ENCODE results near the gene MISP.
A peak's percentile ranks its signal among the peaks of the same experiment; 100 is the strongest.

Gene MISP

GRCh38 chr19:796692-797527 lies 46.0 kb downstream of the MISP start, which contains the start of gene PTBP1:
Gene PTBP1, plus strand, starts transcription at chr19:797452. Its CDS starts 46 bp downstream, at chr19:797498.
- peak; percentile 100 for DNase-seq (ENCODE audit: extremely low read depth, low read depth)
- no peak for TF ChIP-seq CTCF (IDR thresholded peaks at IDR 0.05; ENCODE audit: low read depth, low read length)

GRCh38 chr19:797528-798414 lies 46.9 kb downstream of the MISP start:
- DNase-seq (ENCODE audit: extremely low read depth, low read depth), result peak; percentile 68
- TF ChIP-seq CTCF (IDR thresholded peaks at IDR 0.05; ENCODE audit: low read depth, low read length), result no peak

- no peak for DNase-seq (ENCODE audit: extremely low read depth, low read depth)
- no peak for TF ChIP-seq CTCF (IDR thresholded peaks at IDR 0.05; ENCODE audit: low read depth, low read length)
Observed at GRCh38 chr19:798415-799075, 47.6 kb downstream of the MISP start.

GRCh38 chr19:799076-799881 lies 48.4 kb downstream of the MISP start:
- peak; percentile 15 for TF ChIP-seq CTCF (IDR thresholded peaks at IDR 0.05; ENCODE audit: low read depth, low read length)
- no peak for DNase-seq (ENCODE audit: extremely low read depth, low read depth)

GRCh38 chr19:800360-801029 lies 49.6 kb downstream of the MISP start:
- no peak for DNase-seq (ENCODE audit: extremely low read depth, low read depth)

More at GRCh38 chr19:800360-801029, 49.6 kb downstream of the MISP start:
- TF ChIP-seq CTCF (IDR thresholded peaks at IDR 0.05; ENCODE audit: low read depth, low read length), result no peak

All from AG09319 (cell line).